HepG2 (cell line): ENCODE data around the gene GLT1D1. TPM values are rescaled to one million over a fixed set of nuclear protein-coding genes. Genes with fewer than 3 reads are reported as not detected.

ENCODE experiments used
- ATAC-seq: fragments of 200-7000 bp; cut with Tn5 transposase; 3 replicates; pipeline ENCODE4 v1.9.1; 2020; ENCODE audit warnings: mild to moderate bottlenecking, moderate library complexity
- Bru-seq: library from RNA; stranded (reverse); fragments of 400-500 nt; gene quantifications from one replicate; lab custom pipeline; 2021; lab: Mats Ljungman, UMichigan
- BruChase-seq, 2 experiments: library from RNA; stranded (reverse); fragments of 400-500 nt; gene quantifications; one replicate each; lab custom pipeline; 2021; lab: Mats Ljungman, UMichigan
- BruUV-seq: library from RNA; stranded (reverse); fragments of 400-500 nt; replicated peaks from 2 replicates; lab custom pipeline; 2021; lab: Mats Ljungman, UMichigan
- CTCF ChIA-PET: fragments of 300-600 bp; formaldehyde crosslinking; extraction: SDS; loops from one replicate; lab custom pipeline; 2021; ENCODE audit warnings: low total read pairs, inconsistent platforms, low intra/inter-chr PET ratio; lab: Yijun Ruan, JAX
- POLR2A ChIA-PET: fragments of 350-600 bp; sonication (Branson Sonifier 250); formaldehyde crosslinking; loops from one replicate; lab custom pipeline; 2020; ENCODE audit warnings: antibody characterized with exemption, inconsistent platforms; lab: Yijun Ruan, JAX
- DNase-seq: peaks from one replicate; pipeline ENCODE4 v3.0.0-alpha.2; 2015; ENCODE audit warnings: low spot score
- FAIRE-seq: peaks from 3 replicates; lab custom pipeline; 2011; peaks lifted over from hg19 to GRCh38; lab: Jason Lieb, UNC
- H2AFZ ChIP-seq: one replicate; pipeline ENCODE4 v1.6.1; 2011; ENCODE audit warnings: low read length, inconsistent platforms
- H3K27ac ChIP-seq: fragments of 300-600 bp; 3 replicates; pipeline ENCODE4 v1.8.0; 2011; ENCODE audit warnings: mixed run types, mild to moderate bottlenecking, mixed read lengths, low read length, inconsistent platforms; ENCODE audit not compliant: insufficient read depth; ENCODE audit errors: extremely low read length
- H3K27me3 ChIP-seq, 2 experiments: fragments of 200-600 bp in 1 of 2; 2 replicates in 1 of 2; 3 replicates in 1 of 2; pipeline versions ENCODE4 v1.6.0 to v1.8.0; 2011; ENCODE audit warnings: low read length in 2 of 2, mild to moderate bottlenecking in 2 of 2, moderate library complexity in 2 of 2, inconsistent platforms in 1 of 2; ENCODE audit not compliant: insufficient read depth in 2 of 2, control insufficient read depth in 1 of 2
- H3K36me3 ChIP-seq, 2 experiments: fragments of 200-600 bp in 1 of 2; replicated peaks in 1 of 2; 2 replicates in 1 of 2; 3 replicates in 1 of 2; pipeline versions ENCODE4 v1.5.1 to v1.8.0; 2011; ENCODE audit warnings: low read length in 2 of 2, inconsistent platforms in 1 of 2; ENCODE audit not compliant: insufficient read depth in 2 of 2, control insufficient read depth in 1 of 2
- H3K4me1 ChIP-seq: 2 replicates; pipeline ENCODE4 v1.5.1; 2012; ENCODE audit warnings: low read length, inconsistent platforms; ENCODE audit not compliant: insufficient read depth
- H3K4me2 ChIP-seq: 2 replicates; pipeline ENCODE4 v1.6.0; 2011; ENCODE audit warnings: low read depth, low read length, inconsistent platforms
- H3K4me3 ChIP-seq, 3 experiments: fragments of 200-600 bp in 1 of 3; sonication (generic), shearing (Covaris generic) in 1 of 3; replicated peaks in 1 of 3; 2 replicates each; pipeline ENCODE4 v1.5.1; 2011 to 2016; ENCODE audit warnings: low read length in 3 of 3, inconsistent platforms in 2 of 3, low read depth in 2 of 3, mild to moderate bottlenecking in 2 of 3, control low read depth in 1 of 3, mixed read lengths in 1 of 3; ENCODE audit not compliant: insufficient read depth in 1 of 3
- H3K79me2 ChIP-seq: one replicate; pipeline ENCODE4 v1.6.1; 2011; ENCODE audit warnings: low read length, inconsistent platforms; ENCODE audit not compliant: insufficient read depth
- H3K9ac ChIP-seq: 2 replicates; pipeline ENCODE4 v1.6.0; 2011; ENCODE audit warnings: mild to moderate bottlenecking, low read depth, low read length, inconsistent platforms; ENCODE audit not compliant: insufficient read depth
- H3K9me3 ChIP-seq: 2 replicates; pipeline ENCODE4 v1.5.1; 2012; ENCODE audit warnings: mild to moderate bottlenecking, low read length
- H4K20me1 ChIP-seq: 2 replicates; pipeline ENCODE4 v1.6.0; 2011; ENCODE audit warnings: inconsistent platforms, mild to moderate bottlenecking, low read length, moderate library complexity; ENCODE audit not compliant: insufficient read depth
- HHEX ChIP-seq: IDR thresholded peaks from 2 replicates; pipeline ENCODE4 v1.6.1; 2016; ENCODE audit warnings: control low read depth
- IRF9 ChIP-seq: sonication (generic); formaldehyde crosslinking; IDR thresholded peaks from 2 replicates; pipeline ENCODE4 v1.8.0; 2022; ENCODE audit warnings: missing genetic modification reagents, mild to moderate bottlenecking, borderline replicate concordance
- MXI1 ChIP-seq: IDR thresholded peaks from 3 replicates; pipeline ENCODE4 v1.6.1; 2012; ENCODE audit warnings: low read depth, low read length, inconsistent platforms, borderline replicate concordance
- NR1H2 ChIP-seq: sonication (generic); formaldehyde crosslinking; IDR thresholded peaks from 2 replicates; pipeline ENCODE4 v1.8.1; 2022; ENCODE audit warnings: low read depth, missing genetic modification reagents, borderline replicate concordance
- NR2C2 ChIP-seq: sonication (generic); formaldehyde crosslinking; IDR thresholded peaks from 2 replicates; pipeline ENCODE4 v1.4.0; 2020; ENCODE audit warnings: missing genetic modification reagents, mild to moderate bottlenecking, moderate library complexity, borderline replicate concordance
- SP5 ChIP-seq: IDR thresholded peaks from 2 replicates; pipeline ENCODE4 v1.6.1; 2016; ENCODE audit warnings: low read depth, borderline replicate concordance
- ZBTB38 ChIP-seq: sonication (generic); formaldehyde crosslinking; IDR thresholded peaks from 2 replicates; pipeline ENCODE4 v1.5.1; 2020; ENCODE audit warnings: mild to moderate bottlenecking, missing genetic modification reagents
- ZIK1 ChIP-seq: sonication (generic); formaldehyde crosslinking; IDR thresholded peaks from 2 replicates; pipeline ENCODE4 v1.5.0; 2020; ENCODE audit warnings: mild to moderate bottlenecking, low read depth, missing genetic modification reagents, borderline replicate concordance
- ZKSCAN5 ChIP-seq: sonication (generic); formaldehyde crosslinking; IDR thresholded peaks from 2 replicates; pipeline ENCODE4 v1.5.1; 2020; ENCODE audit warnings: mild to moderate bottlenecking, missing genetic modification reagents
- ZNF432 ChIP-seq: sonication (generic); formaldehyde crosslinking; IDR thresholded peaks from 2 replicates; pipeline ENCODE4 v1.5.0; 2020; ENCODE audit warnings: missing genetic modification reagents, mild to moderate bottlenecking, borderline replicate concordance
- ZNF510 ChIP-seq: sonication (generic); formaldehyde crosslinking; IDR thresholded peaks from 2 replicates; pipeline ENCODE4 v1.4.0; 2020; ENCODE audit warnings: low read depth, mild to moderate bottlenecking, missing genetic modification reagents
- ZNF605 ChIP-seq: sonication (generic); formaldehyde crosslinking; IDR thresholded peaks from 2 replicates; pipeline ENCODE4 v1.8.0; 2022; ENCODE audit warnings: mild to moderate bottlenecking, missing genetic modification reagents
- WGBS: methylation state at CpG from one replicate; pipeline ENCODE4 v1.1.6; 2017; ENCODE audit warnings: low lambda C conversion rate; 5-methylcytosine and 5-hydroxymethylcytosine counted together
- in situ Hi-C: cut with HindIII; loops from 2 replicates; pipeline ENCODE4 v1.10.0; 2017; ENCODE audit warnings: low pct_unique_long_range_greater_than_20kb; ENCODE audit not compliant: extremely low pct_ligation_motif_present
- intact Hi-C: fragments of 100-400 bp; cut with micrococcal nuclease; formaldehyde crosslinking; loops from one replicate; pipeline ENCODE4 v1.10.0; 2022; ENCODE audit not compliant: unreplicated experiment
- long read RNA-seq, 2 experiments: library from RNA in 1 of 2; library from polyadenylated mRNA in 1 of 2; stranded (forward) in 1 of 2; unstranded in 1 of 2; transcript quantifications; one replicate each; pipeline ENCODE4 v2.0.0, GENCODE V29; 2019 to 2022
- polyA minus RNA-seq, 3 experiments: library from RNA; depleted of rRNA, polyadenylated mRNA; stranded (reverse); fragments of >200 nt; gene quantifications; 2 replicates each; pipeline ENCODE4 v1.2.3, GENCODE V29; 2011; ENCODE audit warnings: low replicate concordance in 1 of 3
- polyA plus RNA-seq, 8 experiments: library from polyadenylated mRNA; depleted of rRNA in 3 of 8; stranded (reverse) in 7 of 8; unstranded in 1 of 8; fragments of >200 nt; fragmentation: Illumina TruSeq in 4 of 8; extraction: Trizol in 4 of 8; gene quantifications; 2 replicates each; pipeline versions ENCODE4 v1.2.1 to v1.2.3, GENCODE V29; 2011 to 2016; ENCODE audit warnings: low read depth in 4 of 8, missing spikeins in 1 of 8, mixed read lengths in 1 of 8; ENCODE audit not compliant: insufficient read depth in 1 of 8
- total RNA-seq, 5 experiments: library from RNA; depleted of rRNA; stranded (reverse); fragments of >200 nt; fragmentation: Illumina TruSeq; extraction: Trizol; gene quantifications; 2 replicates each; pipeline ENCODE4 v1.2.3, GENCODE V29; 2016; ENCODE audit warnings: low read depth in 1 of 5

The GLT1D1 gene
- total RNA-seq (2016; rRNA removed; fragmentation: Illumina TruSeq; extraction: Trizol) (0.09 TPM in 1 of 2 replicates, not detected in the other), polyA plus RNA-seq (2011; rRNA removed) (0.17 and 0.24 TPM in 2 replicates), polyA minus RNA-seq (2011; rRNA and poly(A)+ RNA removed; ENCODE audit: low replicate concordance) (0.04 and 0.07 TPM in 2 replicates), Bru-seq, nascent RNA (percentile 16 among the genes with signal in this experiment), BruChase-seq, experiment 1, labeled RNA remaining after a 6-hour chase (percentile 11 among the genes with signal in this experiment), BruChase-seq, experiment 2, labeled RNA remaining after a 2-hour chase (percentile 16 among the genes with signal in this experiment)
- total RNA-seq (2016; cell fraction: cytosol; rRNA removed; fragmentation: Illumina TruSeq; extraction: Trizol; ENCODE audit: low read depth), result not detected in 2 replicates
- not detected in 2 replicates for total RNA-seq (2016; cell fraction: insoluble cytoplasmic fraction; rRNA removed; fragmentation: Illumina TruSeq; extraction: Trizol)
- not detected in 2 replicates for total RNA-seq (2016; cell fraction: membrane; rRNA removed; fragmentation: Illumina TruSeq; extraction: Trizol)
- not detected in 2 replicates for total RNA-seq (2016; cell fraction: nucleus; rRNA removed; fragmentation: Illumina TruSeq; extraction: Trizol)
- polyA plus RNA-seq (2011; cell fraction: cytosol; rRNA removed), result 0.12 and 0.24 TPM in 2 replicates
- 0.10 TPM in 1 of 2 replicates, not detected in the other for polyA plus RNA-seq (2011; cell fraction: nucleus; rRNA removed)
- polyA plus RNA-seq (2012), result 0.20 and 0.48 TPM in 2 replicates
- polyA plus RNA-seq (2016; cell fraction: cytosol; fragmentation: Illumina TruSeq; extraction: Trizol; ENCODE audit: low read depth), result 0.06 TPM in 1 of 2 replicates, not detected in the other
- 0.11 TPM in 1 of 2 replicates, not detected in the other for polyA plus RNA-seq (2016; cell fraction: insoluble cytoplasmic fraction; fragmentation: Illumina TruSeq; extraction: Trizol; ENCODE audit: low read depth)
- 0.06 and 0.15 TPM in 2 replicates for polyA plus RNA-seq (2016; cell fraction: membrane; fragmentation: Illumina TruSeq; extraction: Trizol; ENCODE audit: low read depth)
- polyA plus RNA-seq (2016; cell fraction: nucleus; fragmentation: Illumina TruSeq; extraction: Trizol; ENCODE audit: insufficient read depth, low read depth), result not detected in 2 replicates
- not detected in 2 replicates for polyA minus RNA-seq (2011; cell fraction: cytosol; rRNA and poly(A)+ RNA removed)
- 0.12 TPM in 1 of 2 replicates, not detected in the other for polyA minus RNA-seq (2011; cell fraction: nucleus; rRNA and poly(A)+ RNA removed)
- long read RNA-seq, experiment 1, result 0 reads
- long read RNA-seq, experiment 2, result 0 reads

- 57% methylated on average over 10 of the region's 56 CpGs for WGBS
- H4K20me1 ChIP-seq, result no peaks in the 10 kb centered on the region
- H3K9ac ChIP-seq, result no peak within 1 kb of the TSS
- H3K4me3 ChIP-seq, result peak within 1 kb of the TSS in 1 of 3 experiments; percentile 37; a peak in 1 of 6 replicates
- peaks cover 6% of the 10 kb centered on the region; the same call in 1 of the 2 replicates for H3K4me1 ChIP-seq
- DNase-seq (no peak), ATAC-seq (peak; percentile 35; the same call in 2 of the 3 replicates)
- no peaks in the 10 kb centered on the region for H3K79me2 ChIP-seq
- CTCF ChIA-PET, result no interaction called here
- no peaks in the 10 kb centered on the region for H3K9me3 ChIP-seq
- H3K27me3 ChIP-seq, result peaks cover 0 to 22% of the 10 kb centered on the region in 2 experiments; a peak in 4 of 5 replicates
- no TSS peak for BruUV-seq
- intact Hi-C loops, result no loop called here
- TF ChIP-seq MXI1 (no peak), ZIK1 (no peak), ZKSCAN5 (CRISPR knock-in tag) (no peak), ZNF432 (CRISPR knock-in tag) (no peak), HHEX (no peak), ZNF510 (CRISPR knock-in tag) (no peak), NR1H2 (no peak), IRF9 (CRISPR knock-in tag) (no peak), SP5 (CRISPR knock-in tag) (no peak), ZBTB38 (CRISPR knock-in tag) (no peak), NR2C2 (CRISPR knock-in tag) (no peak), ZNF605 (no peak)
- TF ChIP-seq, all 625 proteins: peak for 0
- H3K36me3 ChIP-seq, result no peaks in the 10 kb centered on the region
- H3K4me2 ChIP-seq, result peak within 1 kb of the TSS; percentile 47; the same call in 1 of the 2 replicates
- no peak within 1 kb of the TSS for H3K27ac ChIP-seq
- H2AFZ ChIP-seq, result no peak within 1 kb of the TSS
- POLR2A ChIA-PET, result no interaction called here
- in situ Hi-C loops, result no loop called here
- no peak for FAIRE-seq
Observed at GRCh38 chr12:128852885-128853599, at the start of gene GLT1D1. Gene GLT1D1, plus strand, starts transcription at chr12:128853478. Its CDS starts 104 bp downstream, at chr12:128853582.
